H9 (cell line): ENCODE measurements around the gene CDH9. TPM values are rescaled to one million over a fixed set of nuclear protein-coding genes. Genes with fewer than 3 reads are reported as not detected.

Source experiments
- DNase-seq: peaks from one replicate; pipeline ENCODE4 v3.0.0-alpha.2; 2017
- H2AFZ ChIP-seq: one replicate; pipeline ENCODE4 v1.6.1; 2013; ENCODE audit warnings: mild to moderate bottlenecking, low read length, control low read depth, moderate library complexity
- H2AK5ac ChIP-seq: 2 replicates; pipeline ENCODE4 v1.6.1; 2013; ENCODE audit warnings: low read length, control low read depth, mixed read lengths; ENCODE audit not compliant: insufficient read length
- H2BK120ac ChIP-seq: one replicate; pipeline ENCODE4 v1.6.1; 2013; ENCODE audit warnings: low read depth, mild to moderate bottlenecking, low read length, control low read depth, inconsistent platforms; ENCODE audit not compliant: poor library complexity, severe bottlenecking
- H2BK12ac ChIP-seq: 2 replicates; pipeline ENCODE4 v1.6.1; 2013; ENCODE audit warnings: low read length, control low read depth, mixed read lengths, low read depth; ENCODE audit not compliant: insufficient read length
- H2BK15ac ChIP-seq: 2 replicates; pipeline ENCODE4 v1.6.1; 2013; ENCODE audit warnings: low read depth, low read length, control low read depth
- H2BK20ac ChIP-seq: one replicate; pipeline ENCODE4 v1.6.1; 2013; ENCODE audit warnings: low read depth, mild to moderate bottlenecking, low read length, control low read depth, inconsistent platforms; ENCODE audit not compliant: poor library complexity, severe bottlenecking
- H2BK5ac ChIP-seq: 2 replicates; pipeline ENCODE4 v1.6.1; 2013; ENCODE audit warnings: low read length, control low read depth, mixed read lengths; ENCODE audit not compliant: insufficient read length
- H3K14ac ChIP-seq: 2 replicates; pipeline ENCODE4 v1.6.1; 2013; ENCODE audit warnings: low read length, control low read depth; ENCODE audit not compliant: insufficient read depth
- H3K18ac ChIP-seq: 2 replicates; pipeline ENCODE4 v1.6.1; 2013; ENCODE audit warnings: low read depth, mild to moderate bottlenecking, mixed read lengths, low read length, control low read depth; ENCODE audit not compliant: insufficient read length
- H3K23ac ChIP-seq: 2 replicates; pipeline ENCODE4 v1.6.1; 2013; ENCODE audit warnings: low read length, control low read depth, mixed read lengths, low read depth; ENCODE audit not compliant: insufficient read length
- H3K23me2 ChIP-seq: 2 replicates; pipeline ENCODE4 v1.6.1; 2013; ENCODE audit warnings: low read depth, mild to moderate bottlenecking, mixed read lengths, low read length, control low read depth; ENCODE audit not compliant: insufficient read length, poor library complexity, severe bottlenecking
- H3K27ac ChIP-seq: 2 replicates; pipeline ENCODE4 v1.5.1; 2013; ENCODE audit warnings: low read length, control low read depth, mixed read lengths, low read depth; ENCODE audit not compliant: insufficient read length
- H3K27me3 ChIP-seq: 2 replicates; pipeline ENCODE4 v1.6.1; 2013; ENCODE audit warnings: low read length, control low read depth, inconsistent platforms; ENCODE audit not compliant: insufficient read depth
- H3K4ac ChIP-seq: 2 replicates; pipeline ENCODE4 v1.6.1; 2013; ENCODE audit warnings: low read depth, mild to moderate bottlenecking, control low read depth, inconsistent platforms, low read length, moderate library complexity
- H3K4me1 ChIP-seq: 2 replicates; pipeline ENCODE4 v1.6.1; 2013; ENCODE audit warnings: low read length, control low read depth, inconsistent platforms; ENCODE audit not compliant: insufficient read depth
- H3K4me2 ChIP-seq: 2 replicates; pipeline ENCODE4 v1.6.1; 2013; ENCODE audit warnings: low read length, control low read depth, mixed read lengths; ENCODE audit not compliant: insufficient read length, insufficient read depth
- H3K56ac ChIP-seq: 2 replicates; pipeline ENCODE4 v1.6.1; 2013; ENCODE audit warnings: low read depth, mild to moderate bottlenecking, mixed read lengths, low read length, control low read depth; ENCODE audit not compliant: insufficient read length
- H3K79me1 ChIP-seq: 2 replicates; pipeline ENCODE4 v1.6.1; 2013; ENCODE audit warnings: low read depth, mild to moderate bottlenecking, moderate library complexity, low read length, control low read depth, inconsistent platforms; ENCODE audit not compliant: insufficient read depth, poor library complexity, severe bottlenecking
- H3K79me2 ChIP-seq: 2 replicates; pipeline ENCODE4 v1.6.1; 2013; ENCODE audit warnings: low read length, control low read depth, inconsistent platforms; ENCODE audit not compliant: insufficient read depth
- H3K9ac ChIP-seq: 2 replicates; pipeline ENCODE4 v1.6.1; 2013; ENCODE audit warnings: low read length, control low read depth, mixed read lengths; ENCODE audit not compliant: insufficient read length; ENCODE audit errors: extremely low read depth
- H3K9me3 ChIP-seq: one replicate; pipeline ENCODE4 v1.6.1; 2013; ENCODE audit warnings: low read depth, low read length, inconsistent platforms; ENCODE audit not compliant: control insufficient read depth
- H3T11ph ChIP-seq: one replicate; pipeline ENCODE4 v1.6.1; 2013; ENCODE audit warnings: mild to moderate bottlenecking, low read length, control low read depth, inconsistent platforms
- H4K20me1 ChIP-seq: one replicate; pipeline ENCODE4 v1.6.1; 2013; ENCODE audit not compliant: control insufficient read depth, insufficient read length, insufficient read depth
- H4K5ac ChIP-seq: 2 replicates; pipeline ENCODE4 v1.6.1; 2013; ENCODE audit warnings: low read depth, mild to moderate bottlenecking, mixed read lengths, low read length, control low read depth; ENCODE audit not compliant: insufficient read length
- H4K8ac ChIP-seq: replicated peaks from 2 replicates; pipeline ENCODE4 v1.6.1; 2013; ENCODE audit warnings: low read length, control low read depth, mixed read lengths, low read depth; ENCODE audit not compliant: insufficient read length
- H4K91ac ChIP-seq: 2 replicates; pipeline ENCODE4 v1.6.1; 2013; ENCODE audit warnings: low read depth, mild to moderate bottlenecking, moderate library complexity, mixed read lengths, low read length, control low read depth; ENCODE audit not compliant: insufficient read length
- H3K27ac Mint-ChIP-seq, 3 experiments: 2 replicates in 2 of 3; 3 replicates in 1 of 3; pipeline ENCODE4 v1.8.0; 2020 to 2021; ENCODE audit warnings: mixed read lengths in 3 of 3, mild to moderate bottlenecking in 1 of 3, moderate library complexity in 1 of 3
- H3K27me3 Mint-ChIP-seq: 2 replicates; pipeline ENCODE4 v1.8.0; 2021; ENCODE audit warnings: low read depth, mild to moderate bottlenecking, moderate library complexity, mixed read lengths
- H3K36me3 Mint-ChIP-seq, 3 experiments: 2 replicates in 2 of 3; 3 replicates in 1 of 3; pipeline ENCODE4 v1.8.0; 2020 to 2021; ENCODE audit warnings: low read depth in 3 of 3, mixed read lengths in 3 of 3; ENCODE audit not compliant: insufficient read depth in 1 of 3
- H3K4me1 Mint-ChIP-seq, 2 experiments: 2 replicates each; pipeline ENCODE4 v1.8.0; 2020; ENCODE audit warnings: mixed read lengths in 2 of 2
- H3K4me3 Mint-ChIP-seq, 2 experiments: 2 replicates in 1 of 2; 3 replicates in 1 of 2; pipeline ENCODE4 v1.8.0; 2020 to 2021; ENCODE audit warnings: mild to moderate bottlenecking in 2 of 2, mixed read lengths in 2 of 2, moderate library complexity in 1 of 2
- H3K9me3 Mint-ChIP-seq, 2 experiments: 2 replicates in 1 of 2; 3 replicates in 1 of 2; pipeline ENCODE4 v1.8.0; 2020; ENCODE audit warnings: mild to moderate bottlenecking in 2 of 2, mixed read lengths in 2 of 2, moderate library complexity in 1 of 2
- total RNA-seq: library from RNA; stranded (reverse); gene quantifications from 2 replicates; pipeline ENCODE4 v1.2.1, GENCODE V29; 2021
- TF ChIP-seq, protein P1 (sequence below): fragments of 200-600 bp; sonication (generic); conservative IDR thresholded peaks from 3 replicates; pipeline ENCODE4 v1.8.0; 2021; ENCODE audit warnings: antibody characterized with exemption, mild to moderate bottlenecking

CDH9 gene
- total RNA-seq, 1 experiment from 2014 or later = 0.61 TPM

DNA sequence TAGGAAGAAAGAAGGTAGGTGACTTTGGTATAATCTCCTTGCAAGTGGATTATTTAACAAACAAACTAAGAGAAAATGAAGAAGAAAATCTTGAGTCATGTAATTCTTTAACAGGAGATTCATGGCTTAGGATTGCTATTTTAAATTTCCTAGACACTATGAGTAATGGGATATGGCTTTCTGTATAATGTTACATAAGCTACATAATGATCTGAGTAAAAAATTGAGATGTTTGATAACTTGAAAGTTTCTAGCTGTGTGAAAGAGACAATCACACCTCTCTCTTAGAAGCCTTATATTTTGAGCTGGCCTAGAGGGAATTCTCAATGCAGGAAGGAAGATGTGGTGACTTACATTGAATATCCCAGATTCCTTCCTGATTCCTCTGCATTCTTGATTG lies 92.5 kb downstream of the CDH9 start:
- TF ChIP-seq, protein P1, sequence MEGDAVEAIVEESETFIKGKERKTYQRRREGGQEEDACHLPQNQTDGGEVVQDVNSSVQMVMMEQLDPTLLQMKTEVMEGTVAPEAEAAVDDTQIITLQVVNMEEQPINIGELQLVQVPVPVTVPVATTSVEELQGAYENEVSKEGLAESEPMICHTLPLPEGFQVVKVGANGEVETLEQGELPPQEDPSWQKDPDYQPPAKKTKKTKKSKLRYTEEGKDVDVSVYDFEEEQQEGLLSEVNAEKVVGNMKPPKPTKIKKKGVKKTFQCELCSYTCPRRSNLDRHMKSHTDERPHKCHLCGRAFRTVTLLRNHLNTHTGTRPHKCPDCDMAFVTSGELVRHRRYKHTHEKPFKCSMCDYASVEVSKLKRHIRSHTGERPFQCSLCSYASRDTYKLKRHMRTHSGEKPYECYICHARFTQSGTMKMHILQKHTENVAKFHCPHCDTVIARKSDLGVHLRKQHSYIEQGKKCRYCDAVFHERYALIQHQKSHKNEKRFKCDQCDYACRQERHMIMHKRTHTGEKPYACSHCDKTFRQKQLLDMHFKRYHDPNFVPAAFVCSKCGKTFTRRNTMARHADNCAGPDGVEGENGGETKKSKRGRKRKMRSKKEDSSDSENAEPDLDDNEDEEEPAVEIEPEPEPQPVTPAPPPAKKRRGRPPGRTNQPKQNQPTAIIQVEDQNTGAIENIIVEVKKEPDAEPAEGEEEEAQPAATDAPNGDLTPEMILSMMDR = no peak
- no peaks in the 10 kb centered on the region for H3K27me3 ChIP-seq
- Mint-ChIP-seq H3K4me1 (no peaks in the 10 kb centered on the region), H3K36me3 (no peaks in the 10 kb centered on the region), H3K27ac (no peak overlapping the region), H3K4me3 (no peak overlapping the region), H3K27me3 (no peaks in the 10 kb centered on the region), H3K9me3 (no peaks in the 10 kb centered on the region)
- H3K27ac ChIP-seq = no peak overlapping the region
- no peak overlapping the region for H4K5ac ChIP-seq
- no peak overlapping the region for H2AFZ ChIP-seq
- H3K4me1 ChIP-seq = no peaks in the 10 kb centered on the region
- DNase-seq = no peak
- no peak overlapping the region for H2BK20ac ChIP-seq
- H3K4ac ChIP-seq = no peak overlapping the region
- no peak overlapping the region for H4K91ac ChIP-seq
- H2BK5ac ChIP-seq = no peak overlapping the region
- H3K23me2 ChIP-seq = no peaks in the 10 kb centered on the region
- H2AK5ac ChIP-seq = no peak overlapping the region
- no peak overlapping the region for H4K8ac ChIP-seq
- H3T11ph ChIP-seq = no peak overlapping the region
- no peak overlapping the region for H2BK12ac ChIP-seq
- no peaks in the 10 kb centered on the region for H3K79me1 ChIP-seq
- no peak overlapping the region for H2BK120ac ChIP-seq
- H4K20me1 ChIP-seq = no peaks in the 10 kb centered on the region
- H3K14ac ChIP-seq = no peak overlapping the region
- no peak overlapping the region for H3K56ac ChIP-seq
- H3K9ac ChIP-seq = no peak overlapping the region
- H3K23ac ChIP-seq = no peak overlapping the region
- no peaks in the 10 kb centered on the region for H3K79me2 ChIP-seq
- no peaks in the 10 kb centered on the region for H3K9me3 ChIP-seq
- H3K4me2 ChIP-seq = no peak overlapping the region
- no peak overlapping the region for H2BK15ac ChIP-seq
- H3K18ac ChIP-seq = no peak overlapping the region
